ENCODE data around the gene MCTP1. TPM values are rescaled to one million over a fixed set of nuclear protein-coding genes. Genes with fewer than 3 reads are reported as not detected.

Gene MCTP1
- total RNA-seq, 1 experiment from 2014 or later: 7.5 TPM

GRCh38 chr5:94863951-94864350, 420.9 kb downstream of the MCTP1 start:
- no peaks in the 10 kb centered on the region for H3F3A ChIP-seq (ENCODE audit: low read length, unreplicated experiment)
- intact Hi-C loops (cut with micrococcal nuclease): no loop called here
- no peaks in the 10 kb centered on the region for H3K9me3 ChIP-seq (ENCODE audit: low read length)
- H2AFZ ChIP-seq (ENCODE audit: low read length): no peak overlapping the region
- no peak for ATAC-seq
- H3K9me2 ChIP-seq (replicated peaks; ENCODE audit: low read length): no peaks in the 10 kb centered on the region
- no peak for DNase-seq
- H3K27me3 ChIP-seq (ENCODE audit: low read length): no peaks in the 10 kb centered on the region
- no peaks in the 10 kb centered on the region for H3K4me1 ChIP-seq (ENCODE audit: insufficient read depth, low read length)
- H3K4me3 ChIP-seq (ENCODE audit: low read length): no peak overlapping the region
- TF ChIP-seq CTCF (conservative IDR thresholded peaks at IDR 0.05; ENCODE audit: low read depth, low read length): no peak
- no peak overlapping the region for H3K4me2 ChIP-seq (ENCODE audit: low read length)
- H3K9ac ChIP-seq (ENCODE audit: low read length): no peak overlapping the region
- ChIA-PET CTCF (no interaction called here), POLR2A (ENCODE audit: unreplicated experiment) (no interaction called here)
- no peak overlapping the region for H3K27ac ChIP-seq (ENCODE audit: low read length)
- H3K79me2 ChIP-seq (ENCODE audit: low read length): no peaks in the 10 kb centered on the region
- BruUV-seq (replicated peaks): no TSS peak
- no peaks in the 10 kb centered on the region for H4K20me1 ChIP-seq (ENCODE audit: low read length)
- H3K36me3 ChIP-seq (ENCODE audit: low read depth, low read length): no peaks in the 10 kb centered on the region

DNA sequence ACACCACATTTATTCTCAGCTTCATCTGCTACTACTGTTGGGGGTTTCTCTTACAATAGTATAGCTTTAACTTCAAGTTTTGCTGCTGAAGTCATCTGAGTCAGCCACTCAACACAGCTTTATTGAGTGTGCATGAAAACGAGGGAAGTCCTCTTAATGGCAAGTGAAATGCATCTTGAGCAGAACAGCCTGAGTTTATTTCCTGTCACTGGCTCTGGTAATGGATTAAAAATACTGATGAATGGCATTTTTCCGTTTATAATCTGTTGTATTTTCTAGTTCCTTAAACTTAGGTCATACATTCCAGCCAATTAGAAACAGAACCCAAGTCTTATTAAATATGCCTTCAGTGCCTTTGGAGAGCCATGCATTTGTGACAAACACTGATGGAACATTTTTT, 427.8 kb downstream of the MCTP1 start:
- no TSS peak for BruUV-seq (replicated peaks)
- Histone ChIP-seq H3K4me3 (ENCODE audit: low read length) (no peak overlapping the region), H3K27ac (ENCODE audit: low read length) (no peak overlapping the region), H3K4me2 (ENCODE audit: low read length) (no peak overlapping the region), H4K20me1 (ENCODE audit: low read length) (no peaks in the 10 kb centered on the region), H3K9me3 (ENCODE audit: low read length) (no peaks in the 10 kb centered on the region), H3K9ac (ENCODE audit: low read length) (no peak overlapping the region), H3K9me2 (replicated peaks; ENCODE audit: low read length) (no peaks in the 10 kb centered on the region), H2AFZ (ENCODE audit: low read length) (no peak overlapping the region), H3K79me2 (ENCODE audit: low read length) (no peaks in the 10 kb centered on the region), H3K4me1 (ENCODE audit: insufficient read depth, low read length) (no peaks in the 10 kb centered on the region), H3K27me3 (ENCODE audit: low read length) (no peaks in the 10 kb centered on the region), H3F3A (ENCODE audit: low read length, unreplicated experiment) (no peaks in the 10 kb centered on the region), H3K36me3 (ENCODE audit: low read depth, low read length) (no peaks in the 10 kb centered on the region)
- ATAC-seq (no peak), DNase-seq (no peak)
- ChIA-PET POLR2A (ENCODE audit: unreplicated experiment) (no interaction called here), CTCF (no interaction called here)
- TF ChIP-seq EZH2 (IDR thresholded peaks at IDR 0.05; ENCODE audit: low read length, unreplicated experiment): no peak
- TF ChIP-seq CTCF (conservative IDR thresholded peaks at IDR 0.05; ENCODE audit: low read depth, low read length): no peak
- TF ChIP-seq EZH2phosphoT487 (IDR thresholded peaks at IDR 0.05; ENCODE audit: borderline replicate concordance, low read length): no peak
- intact Hi-C loops (cut with micrococcal nuclease): loop anchor here (10.0 kb wide), 1 partner anchor 332 kb away; no protein-coding TSS in a partner anchor

- POLR2A ChIA-PET (ENCODE audit: unreplicated experiment): no interaction called here
- Histone ChIP-seq H2AFZ (ENCODE audit: low read length) (no peak overlapping the region), H3F3A (ENCODE audit: low read length, unreplicated experiment) (no peaks in the 10 kb centered on the region), H3K4me1 (ENCODE audit: insufficient read depth, low read length) (no peaks in the 10 kb centered on the region), H3K9me3 (ENCODE audit: low read length) (no peaks in the 10 kb centered on the region), H3K36me3 (ENCODE audit: low read depth, low read length) (no peaks in the 10 kb centered on the region), H3K27me3 (ENCODE audit: low read length) (no peaks in the 10 kb centered on the region), H4K20me1 (ENCODE audit: low read length) (no peaks in the 10 kb centered on the region), H3K9me2 (replicated peaks; ENCODE audit: low read length) (no peaks in the 10 kb centered on the region), H3K79me2 (ENCODE audit: low read length) (no peaks in the 10 kb centered on the region), H3K4me3 (ENCODE audit: low read length) (no peak overlapping the region), H3K27ac (ENCODE audit: low read length) (no peak overlapping the region), H3K4me2 (ENCODE audit: low read length) (no peak overlapping the region), H3K9ac (ENCODE audit: low read length) (no peak overlapping the region)
- TF ChIP-seq CTCF (conservative IDR thresholded peaks at IDR 0.05; ENCODE audit: low read depth, low read length) (no peak), EZH2phosphoT487 (IDR thresholded peaks at IDR 0.05; ENCODE audit: borderline replicate concordance, low read length) (no peak), EZH2 (IDR thresholded peaks at IDR 0.05; ENCODE audit: low read length, unreplicated experiment) (no peak)
- intact Hi-C loops (cut with micrococcal nuclease): loop anchor here (10.0 kb wide), 1 partner anchor 332 kb away; no protein-coding TSS in a partner anchor
- CTCF ChIA-PET: no interaction called here
- no TSS peak for BruUV-seq (replicated peaks)
- no peak for DNase-seq
- ATAC-seq: no peak
These were observed 428.6 kb downstream of the MCTP1 start for GRCh38 chr5:94856257-94856800.
